Activated CD8-positive, alpha-beta T cell treated with anti-CD3 and anti-CD28 coated beads for 36 hours (primary cell): ENCODE data around the gene GALNT1. TPM values are rescaled to one million over a fixed set of nuclear protein-coding genes. Genes with fewer than 3 reads are reported as not detected.

Experiments used
- ATAC-seq: fragments of 200-7000 bp; cut with Tn5 transposase; one replicate; pipeline ENCODE4 v1.10.0; 2021; ENCODE audit warnings: mild to moderate bottlenecking, moderate library complexity
- CTCF ChIA-PET: fragments of 350-600 bp; sonication (Branson Sonifier 250); formaldehyde crosslinking; loops from one replicate; lab custom pipeline; 2021; ENCODE audit warnings: antibody characterized with exemption; lab: Charles Lee
- POLR2A ChIA-PET: fragments of 350-600 bp; sonication (Branson Sonifier 250); formaldehyde crosslinking; loops from one replicate; lab custom pipeline; 2021; ENCODE audit warnings: antibody characterized with exemption; lab: Charles Lee
- DNase-seq: peaks from one replicate; pipeline ENCODE4 v3.0.0-alpha.2; 2020
- H3K27ac Mint-ChIP-seq: one replicate; pipeline ENCODE4 v1.8.0; 2021; ENCODE audit warnings: mild to moderate bottlenecking, mixed read lengths
- H3K27me3 Mint-ChIP-seq: one replicate; pipeline ENCODE4 v1.8.0; 2021; ENCODE audit warnings: mixed read lengths
- H3K36me3 Mint-ChIP-seq: one replicate; pipeline ENCODE4 v1.8.0; 2021; ENCODE audit warnings: low read depth, mixed read lengths
- H3K4me1 Mint-ChIP-seq: one replicate; pipeline ENCODE4 v1.8.0; 2021; ENCODE audit warnings: low read depth, mixed read lengths
- H3K4me3 Mint-ChIP-seq: one replicate; pipeline ENCODE4 v1.8.0; 2021; ENCODE audit warnings: mild to moderate bottlenecking, moderate library complexity, mixed read lengths
- H3K9me3 Mint-ChIP-seq: one replicate; pipeline ENCODE4 v1.8.0; 2021; ENCODE audit warnings: mixed read lengths
- intact Hi-C: fragments of 100-400 bp; cut with micrococcal nuclease; formaldehyde crosslinking; loops from one replicate; pipeline ENCODE4 v1.10.0; 2022
- total RNA-seq, 2 experiments: library from RNA; stranded (reverse); gene quantifications; one replicate each; pipeline ENCODE4 v1.2.3, GENCODE V29; 2021
- TF ChIP-seq, protein P1 (sequence below): fragments of 200-600 bp; IDR thresholded peaks from one replicate; pipeline ENCODE4 v1.8.0; 2022; ENCODE audit warnings: antibody characterized with exemption, mild to moderate bottlenecking

GALNT1 gene
- total RNA-seq, 2 experiments from 2014 or later: 38.2 to 38.8 TPM

GRCh38 chr18:35692866-35693265 lies 111.3 kb downstream of the GALNT1 start:
- Mint-ChIP-seq H3K4me1 (no peaks in the 10 kb centered on the region), H3K4me3 (no peak overlapping the region), H3K36me3 (peaks cover 6% of the 10 kb centered on the region), H3K27ac (no peak overlapping the region), H3K27me3 (no peaks in the 10 kb centered on the region), H3K9me3 (no peaks in the 10 kb centered on the region)
- TF ChIP-seq, protein P1, sequence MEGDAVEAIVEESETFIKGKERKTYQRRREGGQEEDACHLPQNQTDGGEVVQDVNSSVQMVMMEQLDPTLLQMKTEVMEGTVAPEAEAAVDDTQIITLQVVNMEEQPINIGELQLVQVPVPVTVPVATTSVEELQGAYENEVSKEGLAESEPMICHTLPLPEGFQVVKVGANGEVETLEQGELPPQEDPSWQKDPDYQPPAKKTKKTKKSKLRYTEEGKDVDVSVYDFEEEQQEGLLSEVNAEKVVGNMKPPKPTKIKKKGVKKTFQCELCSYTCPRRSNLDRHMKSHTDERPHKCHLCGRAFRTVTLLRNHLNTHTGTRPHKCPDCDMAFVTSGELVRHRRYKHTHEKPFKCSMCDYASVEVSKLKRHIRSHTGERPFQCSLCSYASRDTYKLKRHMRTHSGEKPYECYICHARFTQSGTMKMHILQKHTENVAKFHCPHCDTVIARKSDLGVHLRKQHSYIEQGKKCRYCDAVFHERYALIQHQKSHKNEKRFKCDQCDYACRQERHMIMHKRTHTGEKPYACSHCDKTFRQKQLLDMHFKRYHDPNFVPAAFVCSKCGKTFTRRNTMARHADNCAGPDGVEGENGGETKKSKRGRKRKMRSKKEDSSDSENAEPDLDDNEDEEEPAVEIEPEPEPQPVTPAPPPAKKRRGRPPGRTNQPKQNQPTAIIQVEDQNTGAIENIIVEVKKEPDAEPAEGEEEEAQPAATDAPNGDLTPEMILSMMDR: no peak
- ATAC-seq: peak; percentile 47
- ChIA-PET POLR2A (no interaction called here), CTCF (no interaction called here)
- DNase-seq: no peak
- intact Hi-C loops: no loop called here

GRCh38 chr18:35693829-35694228 lies 112.3 kb downstream of the GALNT1 start:
- Mint-ChIP-seq H3K27me3 (no peaks in the 10 kb centered on the region), H3K27ac (no peak overlapping the region), H3K36me3 (peaks cover 5% of the 10 kb centered on the region), H3K9me3 (no peaks in the 10 kb centered on the region), H3K4me3 (no peak overlapping the region), H3K4me1 (no peaks in the 10 kb centered on the region)
- CTCF ChIA-PET: interaction anchor here (0.5 kb wide), 1 partner anchor 985 kb away, joined by 3 read pairs; no protein-coding TSS in a partner anchor
- TF ChIP-seq, protein P1: no peak
- intact Hi-C loops: no loop called here
- no peak for DNase-seq
- POLR2A ChIA-PET: no interaction called here
- ATAC-seq: no peak

DNA sequence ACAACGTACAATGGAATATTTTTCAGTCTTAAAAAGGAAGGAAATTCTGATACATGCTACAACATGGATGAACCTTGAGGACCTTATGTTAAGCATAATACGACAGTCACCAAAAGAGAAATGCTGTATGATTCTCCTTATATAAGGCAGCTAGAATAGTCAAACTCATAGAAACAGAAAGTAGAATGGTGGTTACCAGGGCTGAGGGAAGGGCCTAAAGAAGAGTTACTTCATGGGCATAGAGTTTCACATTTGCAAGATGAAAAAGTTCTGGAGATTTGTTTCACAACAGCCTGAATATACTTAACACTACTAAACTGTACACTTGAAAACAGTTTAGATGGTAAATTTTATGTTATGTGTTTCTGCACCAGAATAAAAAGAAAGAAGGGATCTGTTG lies 113.3 kb downstream of the GALNT1 start:
- peaks cover 8% of the 10 kb centered on the region for H3K36me3 Mint-ChIP-seq
- ChIA-PET POLR2A (no interaction called here), CTCF (no interaction called here)
- intact Hi-C loops: no loop called here
- H3K9me3 Mint-ChIP-seq: no peaks in the 10 kb centered on the region
- no peak overlapping the region for H3K4me3 Mint-ChIP-seq
- no peak for ATAC-seq
- no peaks in the 10 kb centered on the region for H3K27me3 Mint-ChIP-seq
- no peak for DNase-seq
- H3K4me1 Mint-ChIP-seq: no peaks in the 10 kb centered on the region
- no peak overlapping the region for H3K27ac Mint-ChIP-seq
- TF ChIP-seq, protein P1: no peak

- ATAC-seq (no peak), DNase-seq (no peak)
- H3K4me1 Mint-ChIP-seq: no peaks in the 10 kb centered on the region
- CTCF ChIA-PET: interaction anchor here (0.9 kb wide), 1 partner anchor 16 kb away, joined by 3 read pairs; no protein-coding TSS in a partner anchor
- H3K4me3 Mint-ChIP-seq: no peak overlapping the region
- H3K9me3 Mint-ChIP-seq: no peaks in the 10 kb centered on the region
- TF ChIP-seq, protein P1: no peak
- H3K36me3 Mint-ChIP-seq: peaks cover 10% of the 10 kb centered on the region
- intact Hi-C loops: no loop called here
- POLR2A ChIA-PET: no interaction called here
- H3K27ac Mint-ChIP-seq: no peak overlapping the region
- no peaks in the 10 kb centered on the region for H3K27me3 Mint-ChIP-seq
These were observed 113.8 kb downstream of the GALNT1 start for GRCh38 chr18:35695384-35695783.

DNA sequence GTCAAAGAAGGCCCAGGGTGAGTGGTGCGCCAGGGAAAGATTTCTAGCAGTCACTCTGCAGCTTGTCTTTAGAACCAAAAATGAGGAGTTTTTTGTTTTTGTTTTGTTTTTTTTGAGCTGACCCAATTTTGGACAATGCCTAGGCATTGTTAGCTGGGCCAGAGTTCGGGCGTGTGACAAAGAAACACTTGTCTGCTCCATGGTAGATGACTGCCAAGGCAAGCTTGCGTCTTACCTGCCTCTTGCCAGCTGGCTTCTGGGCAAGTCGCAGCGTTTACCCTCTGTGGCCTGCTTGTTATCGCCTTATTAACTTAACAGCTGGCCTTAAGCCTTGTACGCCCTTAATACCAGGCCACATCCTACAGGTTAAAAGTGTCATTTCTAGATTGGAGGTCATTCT lies 114.3 kb downstream of the GALNT1 start:
- intact Hi-C loops: no loop called here
- ChIA-PET CTCF (interaction anchor here (0.9 kb wide), 1 partner anchor 16 kb away, joined by 3 read pairs; no protein-coding TSS in a partner anchor), POLR2A (no interaction called here)

More for the DNA sequence above, 114.3 kb downstream of the GALNT1 start:
- TF ChIP-seq, protein P1: no peak
- DNase-seq: no peak
- H3K4me1 Mint-ChIP-seq: no peaks in the 10 kb centered on the region
- no peak overlapping the region for H3K27ac Mint-ChIP-seq
- peaks cover 10% of the 10 kb centered on the region for H3K36me3 Mint-ChIP-seq
- ATAC-seq: no peak
- H3K9me3 Mint-ChIP-seq: no peaks in the 10 kb centered on the region
- H3K4me3 Mint-ChIP-seq: no peak overlapping the region
- no peaks in the 10 kb centered on the region for H3K27me3 Mint-ChIP-seq
